CD4-positive, alpha-beta T cell (primary cell): ENCODE results near the gene CDC42BPG. TPM values are rescaled to one million over a fixed set of nuclear protein-coding genes. Genes with fewer than 3 reads are reported as not detected.
A peak's percentile ranks its signal among the peaks of the same experiment; 100 is the strongest.

Experiments
- ATAC-seq: fragments of 200-7000 bp; cut with Tn5 transposase; one replicate; pipeline ENCODE4 v1.10.0; 2022; ENCODE audit warnings: mild to moderate bottlenecking; ENCODE audit not compliant: poor library complexity
- CTCF ChIA-PET: fragments of 350-600 bp; sonication (Branson Sonifier 250); formaldehyde crosslinking; loops from one replicate; lab custom pipeline; 2021; ENCODE audit warnings: antibody characterized with exemption, inconsistent platforms; lab: Charles Lee
- POLR2A ChIA-PET: fragments of 350-600 bp; sonication (Branson Sonifier 250); formaldehyde crosslinking; loops from one replicate; lab custom pipeline; 2021; ENCODE audit warnings: antibody characterized with exemption, inconsistent platforms; lab: Charles Lee
- DNase-seq, 14 experiments: peaks; one replicate each; pipeline ENCODE4 v3.0.0-alpha.2; 2013 to 2020; ENCODE audit warnings: mixed read lengths in 2 of 14
- H3K27ac ChIP-seq, 2 donors: one replicate each; pipeline versions ENCODE4 v1.5.1 to v1.7.0; 2013; ENCODE audit warnings: low read length in 2 of 2, low read depth in 1 of 2, mild to moderate bottlenecking in 1 of 2
- H3K27me3 ChIP-seq, 2 experiments: 1 replicate in 1 of 2; 2 replicates in 1 of 2; pipeline versions ENCODE4 v1.6.1 to v1.7.0; 2013; ENCODE audit warnings: low read length in 2 of 2, control low read depth in 1 of 2, mild to moderate bottlenecking in 1 of 2, moderate library complexity in 1 of 2; ENCODE audit not compliant: insufficient read depth in 2 of 2, control insufficient read depth in 1 of 2
- H3K36me3 ChIP-seq: one replicate; pipeline ENCODE4 v1.6.1; 2013; ENCODE audit warnings: low read length, control low read depth; ENCODE audit not compliant: insufficient read depth
- H3K4me1 ChIP-seq: one replicate; pipeline ENCODE4 v1.6.1; 2013; ENCODE audit warnings: low read length, control low read depth; ENCODE audit not compliant: insufficient read depth
- H3K4me3 ChIP-seq: one replicate; pipeline ENCODE4 v1.5.1; 2013; ENCODE audit warnings: mild to moderate bottlenecking, low read length, moderate library complexity
- H3K9me3 ChIP-seq, 2 experiments: 1 replicate in 1 of 2; 2 replicates in 1 of 2; pipeline versions ENCODE4 v1.6.1 to v1.7.0; 2013; ENCODE audit warnings: low read length in 2 of 2, mild to moderate bottlenecking in 2 of 2, control low read depth in 1 of 2, moderate library complexity in 1 of 2; ENCODE audit not compliant: control insufficient read depth in 1 of 2, insufficient read depth in 1 of 2
- H3K27ac Mint-ChIP-seq: one replicate; pipeline ENCODE4 v1.8.0; 2020; ENCODE audit warnings: mixed read lengths
- H3K27me3 Mint-ChIP-seq: one replicate; pipeline ENCODE4 v1.8.0; 2021; ENCODE audit warnings: mixed read lengths
- H3K36me3 Mint-ChIP-seq: one replicate; pipeline ENCODE4 v1.8.0; 2021; ENCODE audit warnings: low read depth, mixed read lengths
- H3K4me1 Mint-ChIP-seq: one replicate; pipeline ENCODE4 v1.8.0; 2021; ENCODE audit warnings: low read depth, mixed read lengths
- H3K4me3 Mint-ChIP-seq: one replicate; pipeline ENCODE4 v1.8.0; 2020; ENCODE audit warnings: mild to moderate bottlenecking, mixed read lengths
- H3K9me3 Mint-ChIP-seq: one replicate; pipeline ENCODE4 v1.8.0; 2020; ENCODE audit warnings: mixed read lengths
- intact Hi-C, 2 experiments: fragments of 100-400 bp; cut with DNase I in 1 of 2; cut with micrococcal nuclease in 1 of 2; formaldehyde crosslinking; loops; one replicate each; pipeline versions ENCODE4 v1.15.1 to v1.9.0; 2023 to 2025; cut with DNase I, micrococcal nuclease
- total RNA-seq, 174 experiments: library from RNA in 2 of 174; stranded (reverse) in 2 of 174; gene quantifications; one replicate each; pipeline ENCODE4 v1.2.3 and lab custom pipeline; 2021 to 2026
- TF ChIP-seq, protein P1 (sequence below): fragments of 200-600 bp; IDR thresholded peaks from one replicate; pipeline ENCODE4 v1.8.0; 2022; ENCODE audit warnings: antibody characterized with exemption, mild to moderate bottlenecking

Gene CDC42BPG
- total RNA-seq, 2 experiments from 2014 or later, result 6.9 to 9.7 TPM

DNA sequence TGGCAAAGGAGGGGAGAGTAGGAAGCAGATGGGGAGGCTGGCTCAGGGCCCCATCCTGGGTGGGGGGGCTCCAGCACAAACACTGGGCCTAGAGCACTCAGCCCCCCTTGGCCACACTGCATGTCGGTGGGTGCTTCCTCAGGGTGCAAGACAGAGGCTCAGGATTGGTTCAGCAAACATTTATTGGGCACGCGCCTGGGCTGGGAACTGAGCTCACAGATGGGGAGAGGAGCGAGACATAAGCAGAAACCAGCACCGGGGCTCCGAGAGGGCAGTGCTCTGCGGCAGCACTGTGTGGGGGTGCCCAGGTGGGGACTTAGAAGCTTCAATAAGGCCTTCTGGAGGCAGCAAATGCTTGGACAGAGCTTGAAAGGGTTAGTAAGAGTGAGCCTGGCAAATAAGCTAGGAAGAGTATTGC, 46.1 kb upstream of the CDC42BPG start:
- no peak for ATAC-seq
- H3K9me3 Mint-ChIP-seq, result no peaks in the 10 kb centered on the region
- H3K36me3 Mint-ChIP-seq, result peaks cover 5% of the 10 kb centered on the region
- no peak for DNase-seq
- intact Hi-C loops, result loop anchor here (5.0 to 10.0 kb wide), 2 partner anchors 103 to 106 kb away; no protein-coding TSS in a partner anchor
- no peak overlapping the region for H3K27ac ChIP-seq
- H3K27me3 Mint-ChIP-seq, result no peaks in the 10 kb centered on the region
- H3K27ac Mint-ChIP-seq, result no peak overlapping the region
- no peak overlapping the region for H3K4me3 ChIP-seq
- ChIA-PET POLR2A (interaction anchor here (1.0 kb wide), 1 partner anchor 46 kb away, joined by 3 read pairs; the partner anchor contains the start of gene CDC42BPG), CTCF (interaction anchor here (1.4 kb wide), 1 partner anchor 17 kb away, joined by 4 read pairs; no protein-coding TSS in a partner anchor)
- H3K27me3 ChIP-seq, result no peaks in the 10 kb centered on the region
- H3K4me3 Mint-ChIP-seq, result no peak overlapping the region
- H3K36me3 ChIP-seq, result peaks cover 6% of the 10 kb centered on the region
- H3K4me1 ChIP-seq, result peaks cover 34% of the 10 kb centered on the region
- H3K4me1 Mint-ChIP-seq, result peaks cover 17% of the 10 kb centered on the region
- no peaks in the 10 kb centered on the region for H3K9me3 ChIP-seq
- TF ChIP-seq, protein P1, sequence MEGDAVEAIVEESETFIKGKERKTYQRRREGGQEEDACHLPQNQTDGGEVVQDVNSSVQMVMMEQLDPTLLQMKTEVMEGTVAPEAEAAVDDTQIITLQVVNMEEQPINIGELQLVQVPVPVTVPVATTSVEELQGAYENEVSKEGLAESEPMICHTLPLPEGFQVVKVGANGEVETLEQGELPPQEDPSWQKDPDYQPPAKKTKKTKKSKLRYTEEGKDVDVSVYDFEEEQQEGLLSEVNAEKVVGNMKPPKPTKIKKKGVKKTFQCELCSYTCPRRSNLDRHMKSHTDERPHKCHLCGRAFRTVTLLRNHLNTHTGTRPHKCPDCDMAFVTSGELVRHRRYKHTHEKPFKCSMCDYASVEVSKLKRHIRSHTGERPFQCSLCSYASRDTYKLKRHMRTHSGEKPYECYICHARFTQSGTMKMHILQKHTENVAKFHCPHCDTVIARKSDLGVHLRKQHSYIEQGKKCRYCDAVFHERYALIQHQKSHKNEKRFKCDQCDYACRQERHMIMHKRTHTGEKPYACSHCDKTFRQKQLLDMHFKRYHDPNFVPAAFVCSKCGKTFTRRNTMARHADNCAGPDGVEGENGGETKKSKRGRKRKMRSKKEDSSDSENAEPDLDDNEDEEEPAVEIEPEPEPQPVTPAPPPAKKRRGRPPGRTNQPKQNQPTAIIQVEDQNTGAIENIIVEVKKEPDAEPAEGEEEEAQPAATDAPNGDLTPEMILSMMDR, result no peak

DNA sequence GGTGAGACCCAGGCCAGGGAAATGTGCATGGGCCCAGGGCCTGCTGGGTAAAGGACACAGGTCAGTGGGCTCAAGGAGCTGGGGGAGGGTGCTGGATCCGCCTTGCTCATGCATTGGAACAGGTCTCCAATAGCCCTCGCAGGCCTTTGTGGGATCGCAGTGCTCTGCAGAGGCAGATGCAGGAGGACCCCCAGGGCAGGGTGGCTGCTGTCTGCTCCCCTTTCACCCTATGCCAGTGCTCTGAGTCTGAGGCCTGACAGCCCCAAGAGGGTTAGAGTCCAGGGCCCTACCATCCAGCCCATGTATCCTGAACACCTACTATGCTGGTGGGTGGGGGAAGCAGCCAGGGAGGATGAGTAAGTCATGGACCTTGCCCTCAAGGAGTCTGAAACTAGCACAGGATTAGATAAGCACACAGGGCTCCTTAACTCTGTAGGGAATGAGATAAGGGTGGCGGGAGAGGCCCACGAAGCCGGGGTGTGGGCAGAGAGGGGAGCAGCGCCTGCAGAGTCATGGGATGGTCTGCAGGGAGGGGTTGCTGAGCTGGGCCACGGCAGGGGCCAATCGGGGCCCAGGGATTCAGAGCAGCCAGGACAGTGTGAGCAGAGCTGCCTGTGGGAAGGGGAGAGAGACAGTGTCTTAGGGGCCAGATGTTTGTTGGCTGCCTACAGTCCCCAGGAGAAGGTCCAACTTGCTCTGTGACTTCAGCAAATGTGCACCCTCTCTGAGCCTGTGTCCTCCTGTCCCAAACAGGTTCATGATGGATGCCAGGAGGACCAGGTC, 44.5 kb upstream of the CDC42BPG start:
- H3K4me3 ChIP-seq, result no peak overlapping the region
- peaks cover 37% of the 10 kb centered on the region for H3K4me1 ChIP-seq
- H3K9me3 ChIP-seq, result no peaks in the 10 kb centered on the region
- Mint-ChIP-seq H3K27me3 (no peaks in the 10 kb centered on the region), H3K36me3 (no peaks in the 10 kb centered on the region), H3K4me1 (peaks cover 26% of the 10 kb centered on the region), H3K27ac (no peak overlapping the region), H3K9me3 (no peaks in the 10 kb centered on the region), H3K4me3 (no peak overlapping the region)
- H3K27me3 ChIP-seq, result no peaks in the 10 kb centered on the region
- H3K27ac ChIP-seq, result no peak overlapping the region
- intact Hi-C loops, result loop anchor here in 1 of 2 experiments (5.0 kb wide), 1 partner anchor 87 kb away; the partner anchor contains the start of gene MAP4K2
- TF ChIP-seq, protein P1, result no peak
- ChIA-PET CTCF (interaction anchor here (1.1 to 4.9 kb wide), 4 partner anchors 11 to 39 kb away, joined by 4 to 136 read pairs (median 22); partner anchors contain the start of genes CDC42BPG and EHD1), POLR2A (interaction anchor here (1.0 to 17.7 kb wide), 2 partner anchors 30 to 32 kb away, joined by 3 to 767 read pairs; partner anchors contain the start of gene CDC42BPG)
- DNase-seq, result no peak
- ATAC-seq, result no peak
- no peaks in the 10 kb centered on the region for H3K36me3 ChIP-seq

DNA sequence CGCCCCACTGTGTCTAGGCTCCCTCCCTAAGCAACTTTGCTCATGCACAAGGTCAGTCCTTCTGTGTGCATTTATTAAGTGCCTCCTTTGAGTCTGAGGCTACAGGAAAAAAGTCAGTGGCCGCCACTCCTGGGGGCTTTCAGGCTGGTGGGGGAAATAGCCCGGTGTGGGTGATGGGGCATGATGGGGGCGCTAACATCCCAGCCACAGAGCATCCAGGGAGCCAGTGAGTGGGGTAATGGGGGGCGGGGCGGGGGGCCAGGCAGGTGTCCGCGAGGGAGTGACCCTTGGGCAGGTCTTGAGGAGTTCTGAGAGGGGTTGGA, 43.9 kb upstream of the CDC42BPG start:
- CTCF ChIA-PET, result interaction anchor here (0.6 to 4.9 kb wide), 14 partner anchors 10 to 445 kb away, joined by 3 to 136 read pairs (median 6); partner anchors contain the start of genes CDC42BPG, DPF2, EHD1 and PPP2R5B
- Histone ChIP-seq H3K27ac (no peak overlapping the region), H3K27me3 (no peaks in the 10 kb centered on the region), H3K36me3 (no peaks in the 10 kb centered on the region), H3K4me3 (no peak overlapping the region), H3K9me3 (no peaks in the 10 kb centered on the region), H3K4me1 (peaks cover 36% of the 10 kb centered on the region)
- Mint-ChIP-seq H3K4me3 (peak overlapping the region; percentile 74), H3K36me3 (no peaks in the 10 kb centered on the region), H3K9me3 (no peaks in the 10 kb centered on the region), H3K27me3 (no peaks in the 10 kb centered on the region), H3K4me1 (peaks cover 26% of the 10 kb centered on the region), H3K27ac (peak overlapping the region; percentile 41)
- ATAC-seq (no peak), DNase-seq (no peak)
- intact Hi-C loops, result loop anchor here in 1 of 2 experiments (5.0 kb wide), 1 partner anchor 86 kb away; the partner anchor contains the start of gene MAP4K2
- TF ChIP-seq, protein P1, result no peak
- POLR2A ChIA-PET, result interaction anchor here (0.6 to 17.7 kb wide), 4 partner anchors 11 to 110 kb away, joined by 3 to 767 read pairs (median 16); partner anchors contain the start of genes CDC42BPG and EHD1
